Measurements from ENCODE around the gene SAMD10.

The SAMD10 gene

DNA sequence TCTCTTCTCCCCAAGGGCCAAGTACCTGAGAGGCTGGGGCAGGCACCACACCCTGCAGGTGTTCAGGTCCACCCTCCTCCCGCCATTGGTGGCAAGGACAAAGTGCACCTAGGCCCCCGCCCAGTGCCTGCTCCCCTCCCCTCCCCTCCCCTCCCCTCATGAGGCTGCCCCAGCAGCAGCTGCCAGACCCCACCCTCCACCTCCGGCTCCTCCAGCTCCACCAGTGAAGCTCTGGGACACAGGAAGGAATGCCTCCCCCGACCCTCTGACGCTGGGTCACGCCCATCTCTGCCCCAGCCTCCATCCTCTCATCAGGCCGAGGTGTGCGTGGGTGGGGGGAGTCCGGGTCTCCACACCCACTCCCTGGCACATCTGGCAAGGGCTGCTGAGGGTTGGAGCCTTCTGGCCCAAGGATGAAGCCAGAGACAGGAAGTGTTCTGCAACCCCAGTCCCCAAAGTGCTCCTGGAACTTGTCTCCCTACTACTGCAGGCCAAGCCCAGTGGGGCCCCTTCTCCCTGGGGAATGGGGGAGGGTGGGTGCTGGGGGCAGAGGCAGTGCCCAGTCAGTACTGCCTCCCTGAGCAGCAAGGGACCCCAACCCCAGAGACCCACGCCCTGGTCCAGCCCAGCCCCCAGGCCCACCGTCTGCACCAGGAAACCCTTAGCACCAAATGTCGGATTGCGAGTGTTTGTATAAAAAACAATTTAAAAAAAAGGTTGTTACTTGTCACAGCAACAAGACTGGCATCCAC lies 21.6 kb downstream of the SAMD10 start:
- DNase-seq = no peak

DNA sequence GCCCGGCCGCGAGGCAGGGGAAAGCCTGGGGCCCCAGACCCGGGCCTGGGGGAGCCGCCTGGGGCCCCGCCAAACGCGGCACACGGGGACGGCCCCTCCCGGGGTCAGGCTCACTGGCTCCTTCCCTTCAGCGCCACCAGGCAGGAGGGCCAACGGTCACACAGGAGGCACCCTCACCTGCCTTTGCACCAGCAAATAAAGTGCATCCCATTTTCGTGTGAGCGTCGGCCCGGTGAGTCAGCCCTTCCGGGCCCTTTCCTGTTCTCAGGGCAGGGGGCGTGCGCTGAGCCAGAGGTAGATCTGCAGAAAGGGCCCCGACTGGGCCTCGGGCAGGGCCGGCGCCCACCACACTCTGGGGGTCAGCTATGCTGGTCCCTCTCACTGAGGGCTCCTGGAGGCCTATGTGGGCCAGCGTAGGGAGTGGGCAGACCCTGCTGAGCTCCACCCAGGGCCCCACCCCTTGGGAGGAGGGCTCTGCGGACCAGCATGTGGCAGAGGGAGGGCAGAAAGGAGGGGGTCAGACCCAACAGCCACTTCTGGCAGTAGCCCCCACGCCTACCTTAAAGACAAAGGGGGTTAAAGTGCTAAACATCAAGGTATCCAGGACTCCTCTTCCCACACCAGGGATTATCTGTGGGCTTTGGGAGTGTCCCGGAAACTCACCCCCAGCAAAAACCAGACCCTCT lies 22.3 kb downstream of the SAMD10 start:
- peak in 41 of 56 donors; percentile 9 to 73 (median 44) for DNase-seq

DNA sequence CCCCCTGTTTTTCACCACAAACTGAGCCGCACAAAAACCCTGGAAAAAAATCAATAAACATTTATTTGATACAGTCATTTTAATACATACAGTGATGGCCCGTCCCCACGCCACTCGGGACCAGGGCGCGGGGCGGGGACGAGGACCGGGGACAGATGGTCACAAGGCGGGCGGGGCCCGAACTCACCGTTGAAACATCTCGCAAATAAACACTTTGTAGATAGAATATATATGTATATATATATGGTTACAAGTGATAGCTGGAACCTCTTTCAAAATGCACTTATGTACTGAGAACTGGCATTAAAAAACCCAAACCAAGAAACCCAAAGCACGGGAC lies 22.8 kb downstream of the SAMD10 start:
- DNase-seq = peak in 2 of 56 donors; percentile 17 to 62

DNA sequence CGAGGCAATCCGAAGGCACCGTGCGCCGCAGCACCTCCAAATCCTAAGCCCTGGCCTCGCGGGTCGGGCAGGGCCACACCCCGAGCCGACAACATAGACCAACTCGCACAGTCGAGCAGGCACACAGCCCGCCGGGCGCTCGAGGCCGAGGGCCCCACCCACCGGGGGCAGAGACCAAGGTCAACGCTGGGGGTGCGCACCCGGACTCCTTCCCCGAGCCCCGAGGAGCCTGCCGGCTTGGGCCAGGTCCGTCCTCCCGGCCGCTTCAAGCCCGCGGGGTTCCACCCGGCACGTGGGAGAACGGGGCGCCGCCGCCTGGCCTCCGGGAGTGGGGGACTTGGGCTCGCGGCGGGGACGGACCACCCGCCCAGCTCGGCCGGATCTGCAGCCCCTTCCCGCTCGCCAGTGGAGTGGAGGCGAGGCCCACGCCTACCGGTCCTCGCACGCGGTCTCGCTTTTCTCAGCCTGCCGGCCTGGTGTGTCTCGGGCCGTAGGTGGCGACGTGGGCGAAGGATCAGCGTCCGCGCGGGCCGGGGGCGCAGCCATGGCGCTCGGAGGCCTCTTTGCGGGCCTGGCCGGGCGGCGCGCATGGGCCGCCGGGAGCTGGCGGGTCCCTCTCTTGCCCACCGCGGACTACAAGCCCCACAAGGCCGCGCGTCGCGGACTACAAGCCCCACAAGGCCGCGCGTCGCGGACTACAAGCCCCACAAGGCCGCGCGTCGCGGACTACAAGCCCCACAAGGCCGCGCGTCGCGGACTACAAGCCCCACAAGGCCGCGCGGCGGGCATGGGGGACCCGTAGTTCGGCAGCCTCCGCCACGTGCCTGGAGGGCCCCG lies 23.4 kb downstream of the SAMD10 start, which contains the start of gene UCKL1:
TSS of gene UCKL1 (minus strand) at position 590 of the 837 bp plus-strand sequence. CDS start at position 546, 44 bp downstream.
- peak in 53 of 56 donors; percentile 47 to 98 (median 82) for DNase-seq

DNA sequence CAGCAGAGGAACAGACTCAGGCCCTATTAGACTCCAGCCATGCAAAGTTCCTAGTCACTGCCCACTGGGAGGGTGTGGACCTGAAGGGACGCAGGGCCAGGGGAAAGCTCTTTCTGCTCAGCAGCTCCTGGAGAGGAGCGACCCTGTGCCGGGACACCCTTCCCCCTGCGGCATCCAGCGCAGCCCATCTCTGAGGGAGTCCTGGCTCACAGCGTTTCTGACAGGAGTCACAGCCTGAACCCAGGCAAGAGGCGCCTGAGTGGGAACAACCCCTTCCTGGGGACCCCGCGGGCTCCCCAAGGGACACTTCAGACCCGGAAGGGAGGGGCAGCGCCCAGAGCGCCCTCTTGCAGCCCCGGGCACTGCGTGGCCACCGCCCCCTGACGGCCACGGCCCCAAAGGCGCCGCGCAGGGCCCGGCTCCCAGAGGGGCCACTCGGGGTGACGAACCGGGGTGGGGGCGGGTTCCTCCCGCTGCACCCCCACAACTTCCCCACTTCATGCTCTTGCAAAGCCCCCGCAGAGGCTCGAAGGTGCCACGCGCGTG lies 24.1 kb downstream of the SAMD10 start:
- peak in 30 of 56 donors; percentile 10 to 67 (median 48) for DNase-seq

DNA sequence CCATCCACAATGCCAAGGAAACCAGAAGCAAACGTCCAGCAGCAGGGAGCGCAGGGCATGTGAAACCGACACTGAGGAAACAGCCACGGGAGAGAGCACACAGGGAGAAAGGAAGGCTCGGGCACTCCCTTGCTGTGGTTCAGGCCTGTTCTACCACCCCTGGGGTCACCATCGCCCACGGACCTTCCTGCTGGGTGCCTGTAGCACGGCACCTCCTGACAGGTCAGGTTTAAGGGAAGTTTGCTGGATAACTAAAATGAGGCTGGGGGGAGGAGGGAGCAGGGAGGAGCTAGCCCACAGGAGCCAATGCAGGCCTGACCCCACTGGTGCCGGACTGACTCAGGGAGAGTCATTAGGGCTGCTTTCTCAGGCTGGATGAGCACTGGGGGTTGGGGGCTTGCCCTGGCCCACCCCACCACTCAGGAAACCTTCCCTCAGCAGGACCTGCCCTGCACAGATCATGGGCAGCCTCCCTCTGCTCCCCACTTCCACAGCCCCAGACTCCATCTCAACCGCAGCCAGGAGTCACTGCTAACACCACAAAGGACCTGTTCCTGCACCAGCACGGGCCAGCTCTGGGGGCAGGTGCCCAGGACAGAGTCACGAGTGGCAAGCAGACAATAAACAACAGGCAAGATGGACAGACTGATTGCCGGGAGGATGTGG lies 25.5 kb downstream of the SAMD10 start:
- no peak for DNase-seq

DNA sequence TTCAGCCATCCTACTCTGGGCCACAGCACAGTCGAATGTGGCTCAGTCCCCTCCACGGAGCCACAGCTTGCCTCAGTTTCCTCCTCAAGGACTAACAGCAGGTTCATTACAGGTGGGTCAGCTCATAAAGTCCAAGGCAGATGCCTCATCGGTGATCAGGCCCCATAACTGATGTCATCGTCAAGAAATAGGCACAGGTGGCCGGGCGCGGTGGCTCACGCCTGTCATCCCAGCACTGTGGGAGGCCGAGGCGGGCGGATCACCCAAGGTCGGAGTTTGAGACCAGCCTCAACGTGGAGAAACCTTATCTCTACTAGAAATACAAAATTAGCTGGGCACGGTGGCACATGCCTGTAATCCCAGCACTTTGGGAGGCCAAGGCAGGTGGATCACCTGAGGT lies 26.7 kb downstream of the SAMD10 start:
- no peak for DNase-seq

DNA sequence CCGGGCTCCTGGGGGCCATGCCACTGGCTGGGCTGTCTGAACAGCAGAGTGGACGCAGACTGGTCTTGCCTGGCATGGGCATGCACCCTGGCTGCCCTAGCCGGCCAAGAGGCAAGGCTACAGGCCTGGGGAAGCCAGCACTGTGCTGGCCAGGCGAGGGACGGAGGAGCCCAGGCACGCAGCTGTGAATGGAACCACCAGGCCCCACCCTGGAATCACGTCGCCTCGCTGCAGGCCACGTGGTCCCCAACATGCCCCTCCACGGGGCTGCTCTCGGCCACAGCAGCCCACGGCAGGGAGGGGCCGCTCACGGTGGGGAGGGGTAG lies 27.3 kb downstream of the SAMD10 start:
- DNase-seq = peak in 1 of 56 donors; percentile 19

DNA sequence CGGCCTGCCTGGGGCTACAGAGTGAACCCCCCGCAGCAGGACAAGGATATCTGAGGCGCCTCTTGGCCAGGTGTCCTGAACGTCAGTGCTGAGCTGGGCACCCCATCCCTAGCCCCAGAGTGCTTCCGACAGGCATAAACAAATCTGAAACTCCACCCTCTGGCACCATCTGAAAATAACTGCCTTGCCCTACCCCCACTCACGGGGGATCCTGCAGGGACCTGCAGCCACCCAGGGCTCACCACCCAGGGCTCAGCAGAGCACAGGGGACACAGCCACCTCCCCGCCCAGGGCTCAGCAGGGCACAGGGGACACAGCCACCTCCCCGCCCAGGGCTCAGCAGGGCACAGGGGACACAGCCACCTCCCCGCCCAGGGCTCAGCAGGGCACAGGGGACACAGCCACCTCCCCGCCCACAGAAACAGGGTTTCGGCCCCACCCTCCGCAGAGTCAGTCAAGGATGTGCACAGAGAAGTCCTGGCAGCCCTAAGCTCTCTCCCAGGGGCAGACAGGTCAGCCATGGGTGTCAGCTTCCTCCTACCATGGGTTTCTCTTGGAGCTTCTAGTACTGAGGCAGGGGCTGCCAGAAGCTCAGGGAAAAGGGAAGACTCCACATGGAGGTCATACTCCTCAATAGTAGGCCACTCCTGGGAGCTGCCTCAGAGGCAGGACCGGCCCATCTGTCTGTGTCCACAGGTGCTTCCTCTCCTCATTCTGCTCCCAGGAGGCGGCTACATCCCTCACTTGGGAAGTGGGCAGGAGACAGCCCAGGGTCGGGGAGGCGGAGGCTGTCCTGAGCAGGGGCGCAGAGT lies 27.8 kb downstream of the SAMD10 start:
- no peak for DNase-seq

DNA sequence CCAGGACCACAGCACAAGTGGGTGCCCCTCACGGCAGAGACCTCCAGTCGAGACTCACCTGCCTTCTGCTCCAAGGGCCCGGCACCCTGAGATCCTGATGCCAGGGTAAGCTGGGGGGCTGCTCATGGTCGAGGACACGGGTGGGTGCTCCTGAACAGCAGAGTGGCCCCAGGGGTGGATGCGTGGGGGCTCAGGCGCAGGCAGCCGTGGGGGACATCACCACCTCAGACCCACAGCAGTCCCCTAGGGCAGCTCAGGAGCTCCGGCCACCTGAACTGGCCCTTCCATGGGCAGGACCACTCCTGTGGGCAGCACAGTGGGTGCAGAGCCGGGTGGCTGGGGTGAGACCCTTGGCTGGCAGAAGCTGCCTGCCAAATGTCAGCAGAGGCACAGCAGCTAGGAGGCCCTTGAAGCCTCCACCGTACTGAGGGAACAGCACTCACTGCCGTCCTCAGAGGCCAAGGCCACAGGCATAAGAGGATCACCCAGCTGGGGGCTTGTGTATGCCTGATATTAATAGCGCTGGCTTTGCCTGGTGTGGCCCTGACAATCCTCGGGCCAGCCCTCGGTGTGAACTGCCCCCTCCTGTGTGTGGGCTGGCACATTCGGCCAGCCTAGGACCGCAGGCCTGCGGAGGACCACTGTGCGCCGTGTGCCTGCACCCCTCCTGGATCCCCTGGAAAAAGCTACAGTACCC lies 28.6 kb downstream of the SAMD10 start:
- no peak for DNase-seq

DNA sequence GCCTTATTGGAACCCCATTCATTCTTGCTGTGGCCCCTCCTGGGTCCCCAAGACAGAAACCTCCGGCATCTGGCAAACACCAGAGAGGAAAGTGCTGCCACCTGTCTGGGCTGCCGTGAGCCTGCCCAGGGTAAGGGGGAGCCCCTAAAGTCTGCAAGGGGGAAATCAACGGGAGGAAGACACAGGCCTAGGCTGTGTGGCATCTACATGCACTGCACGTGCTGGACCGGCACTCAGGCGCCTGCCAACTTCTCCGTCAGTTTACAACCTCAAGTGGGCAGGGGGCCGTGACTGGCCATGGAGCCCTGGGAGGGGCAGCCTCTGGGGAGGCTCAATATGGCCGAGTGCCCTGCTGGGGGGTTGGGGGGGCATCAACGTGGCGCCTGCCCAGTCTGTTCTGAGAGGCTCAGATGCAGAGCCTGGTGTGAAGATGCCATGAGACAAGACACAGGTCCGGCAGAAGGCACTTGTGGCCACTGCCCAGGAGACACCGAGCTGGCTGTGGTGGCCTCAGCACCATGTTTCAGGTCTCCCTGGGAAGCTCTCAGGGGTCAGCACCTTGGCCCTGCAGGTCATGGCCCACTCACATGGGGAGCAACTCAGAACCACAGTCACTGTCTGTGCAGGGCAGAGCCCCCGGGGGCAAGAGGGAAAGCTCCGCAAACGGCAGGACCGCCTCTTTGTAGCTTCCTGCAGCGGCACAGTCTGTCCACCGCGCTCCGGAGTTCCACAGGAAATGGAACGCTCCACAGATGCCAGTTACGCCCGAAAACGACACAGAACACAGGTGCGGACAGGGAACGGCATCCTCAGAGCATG lies 31.6 kb downstream of the SAMD10 start:
- DNase-seq = peak in 29 of 56 donors; percentile 9 to 73 (median 42)

DNA sequence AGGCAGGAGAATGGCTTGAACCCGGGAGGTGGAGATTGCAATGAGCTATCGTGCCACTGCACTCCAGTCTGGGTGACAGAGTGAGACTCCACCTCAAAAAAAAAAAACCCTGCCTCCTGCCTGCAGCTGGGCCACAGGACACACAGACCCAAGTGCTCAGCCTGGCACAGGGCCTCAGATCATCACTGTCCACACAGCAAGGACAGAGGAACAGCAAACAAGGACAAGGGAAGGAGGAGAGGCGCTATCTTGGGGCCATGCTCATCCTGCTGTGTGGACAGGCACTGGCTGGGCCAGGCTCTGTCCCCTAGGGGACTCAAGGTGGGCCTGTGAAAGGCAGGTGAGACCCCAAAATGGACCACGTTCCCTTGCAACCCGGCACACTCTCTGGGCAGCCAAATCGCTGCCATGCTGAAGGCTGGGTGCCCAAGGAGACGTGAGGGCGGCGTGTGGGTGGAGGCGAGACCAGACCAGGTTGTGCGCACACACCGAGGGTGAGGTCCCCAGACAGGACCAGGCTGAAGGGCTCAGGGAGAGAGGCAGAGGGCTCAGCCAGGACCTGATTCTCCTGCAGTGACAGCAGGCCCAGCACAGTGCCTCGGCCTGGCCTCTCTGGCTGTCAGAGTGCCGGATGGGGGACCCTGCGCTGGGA lies 32.3 kb downstream of the SAMD10 start:
- DNase-seq = no peak

DNA sequence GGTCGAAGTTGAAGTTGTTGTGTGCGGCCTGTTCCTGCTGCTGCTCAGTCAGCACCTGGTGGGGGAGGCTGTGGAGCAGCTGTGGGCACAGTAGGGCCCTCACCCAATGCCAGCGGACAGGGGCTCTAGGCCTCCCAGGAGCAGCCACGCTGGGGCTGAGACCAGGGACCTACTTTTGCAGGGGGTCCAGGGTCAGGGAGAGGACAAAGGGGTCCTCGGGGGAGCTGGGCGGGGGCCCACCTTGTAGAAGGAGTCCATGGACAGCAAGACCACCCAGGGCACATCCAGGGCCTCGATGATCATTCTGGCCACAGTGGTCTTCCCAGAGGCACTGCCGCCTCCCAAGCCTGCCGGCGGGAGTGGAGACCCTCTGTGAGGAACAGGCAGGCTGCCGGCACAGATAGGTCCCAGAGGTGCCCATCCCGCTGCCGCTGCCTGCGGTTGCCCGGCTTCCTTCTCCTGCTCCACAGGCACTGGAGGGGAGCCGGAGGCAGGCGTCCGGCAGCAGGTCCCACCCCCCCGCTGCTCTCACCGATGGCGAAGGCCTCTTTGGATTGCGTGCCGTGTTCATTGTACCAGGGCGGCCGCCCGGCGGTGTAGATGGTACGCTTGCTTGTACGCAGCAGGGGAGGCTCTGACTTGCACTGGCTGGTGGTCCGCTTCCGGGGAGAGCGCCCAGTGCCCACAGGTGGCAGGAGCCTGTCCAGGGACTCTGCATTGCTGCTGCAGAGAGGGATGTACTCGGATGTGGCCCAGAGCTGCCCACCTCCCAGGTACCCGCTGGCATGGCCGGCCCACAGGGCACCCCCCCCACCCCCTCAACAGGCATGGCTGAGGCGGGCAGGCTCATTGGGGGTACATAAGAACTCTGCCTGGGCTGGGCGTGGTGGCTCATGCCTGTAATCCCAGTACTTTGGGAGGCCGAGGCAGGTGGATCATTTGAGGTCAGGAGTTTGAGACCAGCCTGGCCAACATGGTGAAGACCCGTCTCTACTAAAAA lies 33.2 kb downstream of the SAMD10 start:
- DNase-seq = no peak

DNA sequence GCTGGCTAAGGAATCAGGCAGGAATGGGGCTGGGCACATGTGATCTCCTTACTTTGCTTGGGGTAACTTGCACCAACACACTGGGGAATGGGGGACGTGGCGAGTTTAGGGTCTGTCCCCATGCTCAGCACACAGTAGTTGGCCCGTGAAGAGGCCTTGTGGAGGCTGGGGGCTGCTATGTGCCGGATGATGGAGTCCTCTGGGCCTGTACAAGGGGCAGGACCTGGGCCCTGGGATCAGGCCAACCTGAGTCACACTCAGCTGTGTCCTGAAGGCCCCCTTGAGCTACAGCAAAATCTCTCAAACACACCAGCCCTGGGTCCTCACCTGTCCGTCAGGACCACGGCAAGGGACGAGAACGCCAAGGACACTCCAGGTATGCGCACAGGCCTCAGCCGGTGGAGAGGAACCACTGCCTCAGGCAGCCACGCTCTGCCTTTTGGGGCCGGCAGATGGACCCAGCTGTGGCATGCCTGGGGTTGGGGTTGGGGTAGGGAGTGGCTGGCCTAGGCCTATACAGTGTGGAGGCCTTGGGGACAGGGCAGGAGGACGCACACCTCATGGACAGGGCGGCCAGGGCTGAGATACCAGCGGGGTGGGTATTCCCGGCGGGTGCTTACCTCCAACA lies 34.3 kb downstream of the SAMD10 start:
- no peak for DNase-seq

DNA sequence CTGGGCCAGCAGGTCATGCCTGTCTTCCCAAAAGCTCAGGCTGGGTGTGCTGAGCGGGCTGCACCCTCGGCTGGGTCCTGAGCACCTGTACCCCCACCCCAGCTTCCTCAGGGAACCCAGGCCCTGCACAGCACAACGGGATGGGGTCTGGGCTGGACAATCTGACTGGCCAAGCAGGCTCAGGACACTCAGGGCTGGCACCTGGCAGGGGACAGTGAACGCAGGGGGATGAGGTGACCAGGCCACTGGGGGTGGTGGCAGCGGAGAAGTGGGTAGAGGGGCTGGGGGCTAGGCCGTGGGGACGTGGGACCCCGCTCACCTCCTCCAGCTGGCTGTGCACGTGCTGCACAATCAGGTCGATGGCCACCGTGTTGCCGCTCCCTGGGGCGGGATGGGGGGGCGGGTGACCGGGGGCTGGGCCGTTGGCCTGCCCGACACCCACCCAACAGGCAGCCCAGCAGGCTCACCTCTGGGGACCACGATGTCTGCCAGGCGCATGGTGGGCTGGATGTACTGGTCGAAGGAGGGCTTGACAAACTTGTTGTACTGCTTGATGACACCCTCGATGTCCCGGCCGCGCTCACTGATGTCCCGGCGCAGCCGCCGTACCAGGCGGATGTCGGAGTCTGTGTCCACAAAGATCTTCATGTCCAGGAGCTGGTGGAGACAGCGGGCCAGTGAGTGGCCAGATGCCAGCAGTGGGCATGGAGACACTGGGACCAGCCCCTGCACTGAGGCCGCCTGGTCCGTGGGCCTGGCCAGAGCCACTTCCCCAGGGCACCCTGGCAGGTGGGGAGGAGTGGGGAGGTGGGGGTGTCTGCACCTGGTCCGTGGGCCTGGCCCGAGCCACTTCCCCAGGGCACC lies 35.1 kb downstream of the SAMD10 start:
- no peak for DNase-seq

DNA sequence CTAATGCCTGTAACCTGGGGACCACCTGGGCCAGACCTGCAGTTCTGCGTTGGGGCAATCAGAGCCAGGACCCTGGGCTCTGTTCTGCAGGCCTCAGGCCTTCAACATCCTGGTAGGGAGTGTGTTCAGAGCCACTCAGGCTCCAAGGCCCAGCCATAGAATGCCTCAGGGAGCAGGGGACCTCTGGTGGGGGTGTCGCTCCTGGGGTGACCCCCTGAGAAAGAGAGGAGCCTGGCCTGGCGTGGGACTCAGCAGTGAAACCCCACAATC lies 35.7 kb downstream of the SAMD10 start:
- DNase-seq = no peak
